ENCODE data around the gene PRKAG2.

Gene PRKAG2

GRCh38 chr7:151506901-151507382 is 370.0 kb downstream of the PRKAG2 start:
- Histone ChIP-seq H3K27me3 (ENCODE audit: insufficient read depth, low read length) (no peaks in the 10 kb centered on the region), H3K4me3 (ENCODE audit: low read length) (no peak overlapping the region), H3K9me3 (ENCODE audit: low read length) (peaks cover 10% of the 10 kb centered on the region), H3K4me1 (ENCODE audit: insufficient read depth, low read length) (peaks cover 4% of the 10 kb centered on the region), H3K36me3 (ENCODE audit: insufficient read depth, low read length) (no peaks in the 10 kb centered on the region), H2AFZ (ENCODE audit: low read depth, low read length) (no peak overlapping the region)
